ENCODE data around the gene MAP3K14.

DNA sequence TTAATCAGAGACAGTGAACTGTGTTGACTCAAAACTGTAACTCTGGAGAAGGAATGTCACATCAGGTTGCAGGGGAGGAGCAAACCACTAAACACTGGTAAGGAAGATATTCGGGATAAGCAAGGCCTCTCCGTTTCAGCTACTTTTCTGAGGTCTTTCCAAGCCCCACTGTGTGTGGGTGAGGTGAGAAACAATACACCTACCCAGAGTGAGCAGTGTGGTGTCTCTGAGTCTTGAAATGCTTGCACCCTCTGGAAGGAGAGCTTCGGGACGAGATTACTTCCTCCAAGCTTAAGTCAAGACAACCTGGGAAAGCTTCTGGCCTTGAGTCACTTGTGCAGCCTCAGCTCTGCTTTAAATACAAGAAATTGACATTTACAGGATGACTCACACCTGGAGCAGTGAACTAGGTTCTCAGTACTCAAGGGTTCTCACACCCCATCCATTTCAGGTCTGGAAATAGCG, 2.5 kb upstream of the MAP3K14 start:
- TF ChIP-seq, protein P1, sequence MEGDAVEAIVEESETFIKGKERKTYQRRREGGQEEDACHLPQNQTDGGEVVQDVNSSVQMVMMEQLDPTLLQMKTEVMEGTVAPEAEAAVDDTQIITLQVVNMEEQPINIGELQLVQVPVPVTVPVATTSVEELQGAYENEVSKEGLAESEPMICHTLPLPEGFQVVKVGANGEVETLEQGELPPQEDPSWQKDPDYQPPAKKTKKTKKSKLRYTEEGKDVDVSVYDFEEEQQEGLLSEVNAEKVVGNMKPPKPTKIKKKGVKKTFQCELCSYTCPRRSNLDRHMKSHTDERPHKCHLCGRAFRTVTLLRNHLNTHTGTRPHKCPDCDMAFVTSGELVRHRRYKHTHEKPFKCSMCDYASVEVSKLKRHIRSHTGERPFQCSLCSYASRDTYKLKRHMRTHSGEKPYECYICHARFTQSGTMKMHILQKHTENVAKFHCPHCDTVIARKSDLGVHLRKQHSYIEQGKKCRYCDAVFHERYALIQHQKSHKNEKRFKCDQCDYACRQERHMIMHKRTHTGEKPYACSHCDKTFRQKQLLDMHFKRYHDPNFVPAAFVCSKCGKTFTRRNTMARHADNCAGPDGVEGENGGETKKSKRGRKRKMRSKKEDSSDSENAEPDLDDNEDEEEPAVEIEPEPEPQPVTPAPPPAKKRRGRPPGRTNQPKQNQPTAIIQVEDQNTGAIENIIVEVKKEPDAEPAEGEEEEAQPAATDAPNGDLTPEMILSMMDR (IDR thresholded peaks at IDR 0.05), result no peak
- TF ChIP-seq POLR2A (IDR thresholded peaks at IDR 0.05), result no peak

Data from thyroid gland (tissue), 4 donors.